B cell (primary cell): Measurements from ENCODE around the gene QPCT. TPM values are rescaled to one million over a fixed set of nuclear protein-coding genes. Genes with fewer than 3 reads are reported as not detected.

Source experiments
- ATAC-seq: fragments of 200-7000 bp; cut with Tn5 transposase; one replicate; pipeline ENCODE4 v1.10.0; 2021; ENCODE audit warnings: low read depth, mild to moderate bottlenecking, moderate number of reproducible peaks, moderate library complexity
- CTCF ChIA-PET: fragments of 350-600 bp; sonication (Branson Sonifier 250); formaldehyde crosslinking; loops from one replicate; lab custom pipeline; 2021; ENCODE audit warnings: antibody characterized with exemption, inconsistent platforms; lab: Charles Lee
- POLR2A ChIA-PET: fragments of 350-600 bp; sonication (Branson Sonifier 250); formaldehyde crosslinking; loops from one replicate; lab custom pipeline; 2021; ENCODE audit warnings: antibody characterized with exemption; lab: Charles Lee
- DNase-seq: peaks from one replicate; pipeline ENCODE4 v3.0.0; 2013
- H2AFZ ChIP-seq: 2 replicates; pipeline ENCODE4 v1.6.1; 2012; ENCODE audit warnings: mild to moderate bottlenecking, low read depth, low read length; ENCODE audit not compliant: insufficient read depth, poor library complexity, severe bottlenecking
- H3K27ac ChIP-seq, 2 donors: 1 replicate in 1 of 2; 2 replicates in 1 of 2; pipeline ENCODE4 v1.5.1; 2012 to 2013; ENCODE audit warnings: low read length in 2 of 2, mild to moderate bottlenecking in 2 of 2, moderate library complexity in 1 of 2
- H3K27me3 ChIP-seq, 4 experiments: fragments of 200-600 bp in 1 of 4; sonication (generic) in 1 of 4; replicated peaks in 1 of 4; 1 replicate in 2 of 4; 2 replicates in 2 of 4; pipeline versions ENCODE4 v1.6.1 to v1.7.0; 2013 to 2016; ENCODE audit warnings: low read length in 3 of 4, mild to moderate bottlenecking in 2 of 4, mixed read lengths in 1 of 4, moderate library complexity in 1 of 4; ENCODE audit not compliant: insufficient read depth in 4 of 4, control insufficient read depth in 3 of 4; ENCODE audit errors: control extremely low read depth in 1 of 4
- H3K36me3 ChIP-seq, 2 experiments: replicated peaks in 1 of 2; 1 replicate in 1 of 2; 2 replicates in 1 of 2; pipeline versions ENCODE4 v1.6.1 to v1.7.1; 2013; ENCODE audit warnings: low read length in 1 of 2; ENCODE audit not compliant: insufficient read depth in 2 of 2, control insufficient read depth in 1 of 2; ENCODE audit errors: control extremely low read depth in 1 of 2, extremely low read depth in 1 of 2
- H3K4me1 ChIP-seq, 2 donors: fragments of 200-600 bp in 1 of 2; sonication (generic) in 1 of 2; 1 replicate in 1 of 2; 2 replicates in 1 of 2; pipeline versions ENCODE4 v1.5.1 to v1.6.1; 2013 to 2017; ENCODE audit warnings: low read length in 2 of 2; ENCODE audit not compliant: control insufficient read depth in 2 of 2, insufficient read depth in 2 of 2
- H3K4me2 ChIP-seq: replicated peaks from 2 replicates; pipeline ENCODE3; 2012; ENCODE audit warnings: mild to moderate bottlenecking, low read depth, low read length; ENCODE audit not compliant: poor library complexity, severe bottlenecking
- H3K4me3 ChIP-seq, 5 experiments: fragments of 200-600 bp in 1 of 5; sonication (generic) in 1 of 5; 1 replicate in 3 of 5; 2 replicates in 2 of 5; pipeline versions ENCODE4 v1.5.1 to v1.7.0; 2011 to 2016; ENCODE audit warnings: low read length in 4 of 5, mild to moderate bottlenecking in 4 of 5, low read depth in 2 of 5, control low read depth in 1 of 5, moderate library complexity in 1 of 5; ENCODE audit not compliant: insufficient read depth in 1 of 5; ENCODE audit errors: control extremely low read depth in 1 of 5, extremely low read depth in 1 of 5
- H3K79me2 ChIP-seq: fragments of 200-600 bp; sonication (generic); one replicate; pipeline ENCODE4 v1.6.0; 2016; ENCODE audit warnings: low read length; ENCODE audit not compliant: control insufficient read depth, insufficient read depth
- H3K9ac ChIP-seq: fragments of 200-600 bp; sonication (generic); 2 replicates; pipeline ENCODE4 v1.6.1; 2017; ENCODE audit warnings: mild to moderate bottlenecking, low read length, moderate library complexity
- H3K9me3 ChIP-seq, 3 donors: one replicate each; pipeline versions ENCODE4 v1.6.1 to v1.7.1; 2013; ENCODE audit warnings: low read length in 2 of 3; ENCODE audit not compliant: control insufficient read depth in 2 of 3, insufficient read depth in 1 of 3; ENCODE audit errors: control extremely low read depth in 1 of 3
- H4K20me1 ChIP-seq: 2 replicates; pipeline ENCODE4 v1.6.0; 2012; ENCODE audit warnings: mild to moderate bottlenecking, low read length; ENCODE audit not compliant: insufficient read depth, control insufficient read depth, poor library complexity, severe bottlenecking
- H3K27ac Mint-ChIP-seq: one replicate; pipeline ENCODE4 v1.8.0; 2021; ENCODE audit warnings: mixed read lengths
- H3K27me3 Mint-ChIP-seq: one replicate; pipeline ENCODE4 v1.8.0; 2021; ENCODE audit warnings: mixed read lengths
- H3K4me1 Mint-ChIP-seq: one replicate; pipeline ENCODE4 v1.8.0; 2021; ENCODE audit warnings: mixed read lengths
- H3K4me3 Mint-ChIP-seq: one replicate; pipeline ENCODE4 v1.8.0; 2021; ENCODE audit warnings: mixed read lengths
- H3K9me3 Mint-ChIP-seq: one replicate; pipeline ENCODE4 v1.8.0; 2022; ENCODE audit warnings: mixed read lengths; ENCODE audit not compliant: insufficient read depth
- EZH2 ChIP-seq: IDR thresholded peaks from 2 replicates; pipeline ENCODE4 v1.6.1; 2012; ENCODE audit warnings: borderline replicate concordance, low read depth, mild to moderate bottlenecking, moderate library complexity, low read length; ENCODE audit not compliant: insufficient read depth, poor library complexity, severe bottlenecking
- WGBS: methylation state at CpG from one replicate; pipeline ENCODE4 v1.1.5; 2013; ENCODE audit warnings: missing lambda C conversion rate; ENCODE audit not compliant: insufficient coverage; 5-methylcytosine and 5-hydroxymethylcytosine counted together
- intact Hi-C: fragments of 100-400 bp; cut with micrococcal nuclease; formaldehyde crosslinking; loops from one replicate; pipeline ENCODE4 v1.10.0; 2022
- polyA plus RNA-seq: library from polyadenylated mRNA; depleted of rRNA; stranded (reverse); fragments of >200 nt; gene quantifications from 2 replicates; pipeline ENCODE4 v1.2.3, GENCODE V29; 2012
- total RNA-seq, 2 donors: library from RNA; stranded (reverse); fragments of 120-200 nt in 1 of 2; gene quantifications; 1 replicate in 1 of 2; 2 replicates in 1 of 2; pipeline versions ENCODE4 v1.2.3 to v1.2.4, GENCODE V29; 2013 to 2022
- TF ChIP-seq, protein P1 (sequence below): fragments of 200-600 bp; IDR thresholded peaks from one replicate; pipeline ENCODE4 v1.8.0; 2022; ENCODE audit warnings: antibody characterized with exemption, mild to moderate bottlenecking

The QPCT gene
- total and polyA plus RNA-seq, 2 donors (not counting 1 experiment from before 2014, with no cell fraction given), result 0.48 to 2.1 TPM

DNA sequence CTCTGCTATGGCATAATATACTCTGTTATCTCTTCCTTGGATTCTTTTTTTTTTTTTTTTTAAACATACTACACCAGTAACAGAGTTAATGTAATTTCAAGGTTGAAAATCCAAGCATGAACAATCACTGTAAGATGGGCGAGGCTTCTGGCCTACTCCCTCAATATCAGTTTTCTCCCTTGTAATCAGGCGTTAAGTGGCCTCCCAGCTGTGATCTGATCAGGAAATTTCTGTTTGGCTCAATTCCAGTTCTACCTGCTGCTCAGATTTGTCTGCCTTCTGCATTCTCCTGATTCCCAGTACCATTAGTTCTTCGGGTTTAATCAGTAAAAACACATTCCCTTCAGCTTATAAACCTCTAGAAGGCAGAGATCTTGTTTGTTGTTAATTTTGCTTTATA, 38.4 kb upstream of the QPCT start:
- Histone ChIP-seq H3K4me2 (no peak overlapping the region), H3K9ac (no peak overlapping the region), H3K27me3 (no peaks in the 10 kb centered on the region), H3K79me2 (peaks cover 95% of the 10 kb centered on the region), H3K9me3 (peaks cover 0 to 8% (median 1%) of the 10 kb centered on the region in 3 donors), H3K36me3 (peaks cover 4 to 5% of the 10 kb centered on the region in 2 experiments), H3K4me1 (peaks cover 0 to 14% of the 10 kb centered on the region in 2 donors), H2AFZ (no peak overlapping the region), H4K20me1 (peaks cover 41% of the 10 kb centered on the region), H3K27ac (peak overlapping the region in 1 of 2 donors; percentile 7), H3K4me3 (no peak overlapping the region)
- no peak for DNase-seq
- TF ChIP-seq, protein P1, sequence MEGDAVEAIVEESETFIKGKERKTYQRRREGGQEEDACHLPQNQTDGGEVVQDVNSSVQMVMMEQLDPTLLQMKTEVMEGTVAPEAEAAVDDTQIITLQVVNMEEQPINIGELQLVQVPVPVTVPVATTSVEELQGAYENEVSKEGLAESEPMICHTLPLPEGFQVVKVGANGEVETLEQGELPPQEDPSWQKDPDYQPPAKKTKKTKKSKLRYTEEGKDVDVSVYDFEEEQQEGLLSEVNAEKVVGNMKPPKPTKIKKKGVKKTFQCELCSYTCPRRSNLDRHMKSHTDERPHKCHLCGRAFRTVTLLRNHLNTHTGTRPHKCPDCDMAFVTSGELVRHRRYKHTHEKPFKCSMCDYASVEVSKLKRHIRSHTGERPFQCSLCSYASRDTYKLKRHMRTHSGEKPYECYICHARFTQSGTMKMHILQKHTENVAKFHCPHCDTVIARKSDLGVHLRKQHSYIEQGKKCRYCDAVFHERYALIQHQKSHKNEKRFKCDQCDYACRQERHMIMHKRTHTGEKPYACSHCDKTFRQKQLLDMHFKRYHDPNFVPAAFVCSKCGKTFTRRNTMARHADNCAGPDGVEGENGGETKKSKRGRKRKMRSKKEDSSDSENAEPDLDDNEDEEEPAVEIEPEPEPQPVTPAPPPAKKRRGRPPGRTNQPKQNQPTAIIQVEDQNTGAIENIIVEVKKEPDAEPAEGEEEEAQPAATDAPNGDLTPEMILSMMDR, result no peak
- TF ChIP-seq EZH2, result no peak
- peaks cover 51% of the 10 kb centered on the region for H3K4me1 Mint-ChIP-seq
- no peaks in the 10 kb centered on the region for H3K9me3 Mint-ChIP-seq
- ChIA-PET POLR2A (no interaction called here), CTCF (interaction anchor here (0.7 kb wide), 1 partner anchor 516 kb away, joined by 3 read pairs; no protein-coding TSS in a partner anchor)
- ATAC-seq, result no peak
- WGBS, result 94% methylated on average over 2 of the region's 3 CpGs
- intact Hi-C loops, result loop anchor here (2.0 kb wide), 1 partner anchor 15 kb away; no protein-coding TSS in a partner anchor
- H3K27me3 Mint-ChIP-seq, result no peaks in the 10 kb centered on the region
- no peak overlapping the region for H3K27ac Mint-ChIP-seq
- no peak overlapping the region for H3K4me3 Mint-ChIP-seq

DNA sequence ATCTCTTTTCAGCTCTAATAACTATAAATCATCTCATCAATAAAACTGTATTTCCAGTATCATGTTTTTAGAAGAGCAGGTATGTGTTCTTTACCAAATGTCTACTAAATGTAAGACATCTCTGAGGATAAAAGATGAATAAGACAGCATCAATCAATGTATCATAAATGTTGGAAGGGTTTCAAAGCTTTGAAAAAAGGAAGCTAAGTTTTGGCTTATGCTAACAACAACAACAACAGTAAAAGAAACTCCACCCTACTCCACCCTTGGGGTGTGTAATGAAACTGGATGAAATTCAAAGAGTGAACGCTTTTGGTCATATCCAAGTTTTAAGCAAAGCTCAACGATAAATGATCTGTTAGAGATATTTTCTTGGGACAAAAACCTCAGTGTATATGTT, 36.9 kb upstream of the QPCT start:
- TF ChIP-seq, protein P1, result no peak
- no peak for TF ChIP-seq EZH2
- no peaks in the 10 kb centered on the region for H3K27me3 Mint-ChIP-seq
- no peak overlapping the region for H3K4me3 Mint-ChIP-seq
- H3K4me1 Mint-ChIP-seq, result peaks cover 53% of the 10 kb centered on the region
- Histone ChIP-seq H3K9me3 (peaks cover 0 to 8% (median 1%) of the 10 kb centered on the region in 3 donors), H3K36me3 (peaks cover 4 to 6% of the 10 kb centered on the region in 2 experiments), H3K27ac (no peak overlapping the region), H3K9ac (no peak overlapping the region), H3K27me3 (no peaks in the 10 kb centered on the region), H4K20me1 (peaks cover 43% of the 10 kb centered on the region), H3K4me3 (no peak overlapping the region), H3K4me2 (no peak overlapping the region), H2AFZ (no peak overlapping the region), H3K4me1 (peaks cover under 1 to 26% of the 10 kb centered on the region in 2 donors), H3K79me2 (peaks cover 95% of the 10 kb centered on the region)
- CTCF ChIA-PET, result interaction anchor here (1.2 to 1.3 kb wide), 2 partner anchors 10 to 89 kb away, joined by 3 to 5 read pairs; no protein-coding TSS in a partner anchor
- no peaks in the 10 kb centered on the region for H3K9me3 Mint-ChIP-seq
- ATAC-seq (no peak), DNase-seq (no peak)
- H3K27ac Mint-ChIP-seq, result no peak overlapping the region
- WGBS, result no CpG with 5 or more reads among the region's 2 CpGs
- intact Hi-C loops, result loop anchor here (2.0 kb wide), 1 partner anchor 13 kb away; no protein-coding TSS in a partner anchor
- POLR2A ChIA-PET, result no interaction called here
